Cerebellar cortex (tissue), 1 donor: Measurements from ENCODE around the gene STARD5.

Experiments used
- DNase-seq: peaks from one replicate; pipeline ENCODE4 v3.0.0-alpha.2; 2015; ENCODE audit warnings: low spot score

Gene STARD5

GRCh38 chr15:81274255-81274654 lies 49.7 kb downstream of the STARD5 start:
- no peak for DNase-seq

- DNase-seq = no peak
Observed at GRCh38 chr15:81273855-81274254, 50.1 kb downstream of the STARD5 start.

- DNase-seq = no peak
Observed at GRCh38 chr15:81273200-81273599, 50.7 kb downstream of the STARD5 start.

GRCh38 chr15:81271761-81272644 lies 51.9 kb downstream of the STARD5 start:
- DNase-seq = peak; percentile 68

- no peak for DNase-seq
Observed at GRCh38 chr15:81270781-81271491, 53.0 kb downstream of the STARD5 start.

- no peak for DNase-seq
Observed at GRCh38 chr15:81270188-81270587, 53.8 kb downstream of the STARD5 start.

GRCh38 chr15:81268881-81269601 lies 54.9 kb downstream of the STARD5 start:
- no peak for DNase-seq

- no peak for DNase-seq
Observed at GRCh38 chr15:81268340-81268739, 55.6 kb downstream of the STARD5 start.

GRCh38 chr15:81265944-81266775 lies 57.8 kb downstream of the STARD5 start:
- DNase-seq = peak; percentile 91

GRCh38 chr15:81265256-81265943 lies 58.5 kb downstream of the STARD5 start:
- DNase-seq = no peak

- DNase-seq = no peak
Observed at GRCh38 chr15:81264072-81264857, 59.7 kb downstream of the STARD5 start.

GRCh38 chr15:81263477-81263876 lies 60.5 kb downstream of the STARD5 start:
- no peak for DNase-seq

GRCh38 chr15:81261172-81261811 lies 62.6 kb downstream of the STARD5 start:
- no peak for DNase-seq

- peak; percentile 45 for DNase-seq
Observed at GRCh38 chr15:81259760-81260298, 64.1 kb downstream of the STARD5 start.
